GM19455 (cell line): Measurements from ENCODE around the gene BRD9.
"Not testable (repeated sequence)": the region's sequence is repeated elsewhere in the genome, so short reads cannot be mapped to it uniquely, and the experiment has no call there.

Source experiments
- ATAC-seq: cut with Tn5 transposase; IDR thresholded peaks from one replicate; pipeline ENCODE4 v1.9.1; 2021; ENCODE audit not compliant: unreplicated experiment

Gene BRD9

DNA sequence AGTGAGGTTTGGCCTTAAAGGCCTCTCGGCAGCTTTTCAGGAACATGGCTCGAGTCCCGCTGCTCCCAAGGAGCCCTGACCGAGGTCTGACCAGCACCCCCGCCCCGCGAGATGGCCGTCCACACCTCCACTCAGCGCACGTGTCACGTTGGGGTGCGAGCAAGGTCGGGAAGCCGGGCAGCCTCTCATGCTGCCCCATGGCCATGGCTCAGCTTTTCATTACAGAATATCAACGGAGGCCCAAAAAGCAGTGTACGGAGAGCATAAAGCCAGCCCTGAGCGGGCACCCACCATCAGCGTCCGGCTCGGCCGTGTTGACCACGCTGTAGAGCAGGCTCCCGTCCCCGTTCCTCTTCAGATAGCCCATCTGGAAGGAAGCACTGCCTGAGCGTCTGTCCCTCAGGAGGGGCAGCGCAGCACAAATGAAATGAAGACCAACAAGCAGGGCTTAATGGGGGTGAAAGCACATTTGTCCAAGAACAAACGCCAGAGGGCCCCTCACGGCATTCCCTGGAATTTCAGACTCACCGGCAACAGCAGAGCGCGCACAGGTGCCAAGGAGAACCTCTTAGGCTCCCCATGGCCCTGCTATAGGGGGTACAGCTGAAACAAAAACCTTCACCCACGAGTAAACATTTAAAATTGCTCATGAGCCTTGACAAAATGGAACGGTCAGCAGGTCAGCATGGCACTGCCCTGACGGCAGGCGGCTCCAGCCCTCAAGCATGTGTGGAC lies 11.6 kb downstream of the BRD9 start:
- no peak for ATAC-seq

DNA sequence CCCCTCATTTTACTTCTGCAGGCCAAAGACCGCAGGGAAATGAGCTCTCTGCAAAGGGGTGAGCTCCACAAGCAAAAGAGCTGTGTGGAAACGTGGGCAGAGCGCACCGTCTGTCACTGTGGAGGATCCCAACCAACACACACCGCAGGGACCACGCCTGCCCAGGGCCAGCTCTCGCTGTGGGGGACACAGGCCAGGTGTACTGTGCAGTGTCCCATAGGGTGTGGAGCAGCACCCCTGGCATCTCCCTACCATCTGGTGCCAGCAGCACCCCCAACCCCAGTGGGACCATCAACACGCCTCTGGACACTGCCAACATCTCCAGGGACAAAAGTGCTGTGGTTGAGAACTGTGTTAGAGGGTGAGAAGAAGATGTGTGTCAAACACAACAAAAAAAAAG lies 13.9 kb downstream of the BRD9 start:
- ATAC-seq = not testable (repeated sequence)

DNA sequence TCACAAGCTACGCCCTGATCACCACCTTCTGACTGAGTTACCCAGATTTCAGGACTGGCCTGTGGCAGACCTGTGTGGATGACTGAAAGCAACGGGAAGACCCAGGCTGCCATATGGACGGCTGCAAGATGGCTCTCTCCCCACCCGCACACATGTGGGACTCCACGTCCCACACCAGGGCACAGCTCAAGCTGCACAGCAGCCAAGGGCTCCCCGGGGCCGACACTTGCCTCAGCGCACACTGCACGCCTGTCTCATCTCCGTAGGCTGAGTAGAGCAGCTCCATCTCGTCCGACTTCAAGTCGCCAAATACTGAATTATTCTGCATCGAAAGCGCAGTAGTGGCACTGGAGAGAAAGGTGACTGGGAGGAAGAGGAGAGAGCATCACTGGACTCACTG lies 14.5 kb downstream of the BRD9 start:
- ATAC-seq = no peak

GRCh38 chr5:876398-877365 lies 15.9 kb downstream of the BRD9 start:
- no peak for ATAC-seq

- ATAC-seq = no peak
Measured at GRCh38 chr5:875931-876330, 16.7 kb downstream of the BRD9 start.

GRCh38 chr5:873328-873727 lies 19.3 kb downstream of the BRD9 start:
- ATAC-seq = no peak

- no peak for ATAC-seq
Measured at GRCh38 chr5:872301-872700, 20.3 kb downstream of the BRD9 start.

- no peak for ATAC-seq
Measured at GRCh38 chr5:871596-872298, 20.9 kb downstream of the BRD9 start.

DNA sequence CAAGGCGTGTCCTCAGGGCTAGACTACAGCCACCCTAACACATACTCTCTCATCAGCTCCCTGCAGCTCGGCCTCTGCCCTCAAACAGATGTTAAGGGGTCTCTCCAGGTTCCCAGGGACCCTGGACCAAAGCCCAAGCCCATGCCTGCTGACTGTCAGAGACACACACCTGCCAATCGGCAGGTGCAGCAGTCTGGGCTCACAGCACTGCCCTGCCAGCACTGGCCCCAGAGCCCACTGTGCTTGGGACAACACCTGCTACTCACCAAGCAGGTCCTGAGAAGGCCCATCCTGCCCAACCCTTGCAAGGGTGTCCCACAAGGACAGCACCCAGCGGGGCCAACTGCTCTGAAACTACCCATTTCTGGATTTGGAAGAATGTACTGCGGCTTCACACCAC lies 21.6 kb downstream of the BRD9 start:
- ATAC-seq = no peak

DNA sequence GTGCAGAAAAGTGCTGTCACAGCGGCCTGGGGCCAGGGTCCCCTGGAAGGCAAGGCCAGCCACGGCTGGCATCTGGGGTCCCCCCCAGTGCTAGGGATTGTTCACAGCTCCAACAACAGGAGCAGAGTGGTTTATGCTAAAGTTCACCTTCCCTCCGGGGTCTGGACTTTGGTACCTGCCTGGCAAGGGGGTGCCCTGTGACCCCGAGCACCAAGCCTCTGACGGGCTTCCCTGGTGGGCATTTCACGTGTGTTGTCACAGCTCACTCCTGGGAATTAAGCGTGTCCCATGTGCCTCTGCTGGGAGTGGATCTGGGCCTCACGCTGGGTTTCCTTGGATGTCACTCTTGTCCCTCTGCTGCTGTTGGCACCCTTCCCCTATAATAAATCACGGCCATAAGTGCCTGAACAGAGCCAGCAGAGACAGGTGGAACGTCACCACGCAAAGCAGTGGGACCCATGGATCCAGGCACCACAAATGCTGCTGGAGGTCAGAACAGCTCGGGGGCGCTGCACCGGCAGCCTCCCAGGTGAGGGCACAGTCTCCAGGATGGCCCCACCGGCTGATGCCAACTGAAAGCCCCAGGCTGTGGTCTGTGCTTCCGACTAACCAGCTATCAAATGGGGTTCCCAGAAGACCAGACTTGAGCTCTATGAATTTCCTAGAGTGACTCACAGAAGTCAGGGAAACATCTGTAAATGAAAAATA lies 24.0 kb downstream of the BRD9 start:
- ATAC-seq = no peak

- ATAC-seq = no peak
Measured at GRCh38 chr5:867300-867870, 25.2 kb downstream of the BRD9 start.

- no peak for ATAC-seq
Measured at GRCh38 chr5:865771-866170, 26.8 kb downstream of the BRD9 start.

- no peak for ATAC-seq
Measured at GRCh38 chr5:865168-865521, 27.5 kb downstream of the BRD9 start.

DNA sequence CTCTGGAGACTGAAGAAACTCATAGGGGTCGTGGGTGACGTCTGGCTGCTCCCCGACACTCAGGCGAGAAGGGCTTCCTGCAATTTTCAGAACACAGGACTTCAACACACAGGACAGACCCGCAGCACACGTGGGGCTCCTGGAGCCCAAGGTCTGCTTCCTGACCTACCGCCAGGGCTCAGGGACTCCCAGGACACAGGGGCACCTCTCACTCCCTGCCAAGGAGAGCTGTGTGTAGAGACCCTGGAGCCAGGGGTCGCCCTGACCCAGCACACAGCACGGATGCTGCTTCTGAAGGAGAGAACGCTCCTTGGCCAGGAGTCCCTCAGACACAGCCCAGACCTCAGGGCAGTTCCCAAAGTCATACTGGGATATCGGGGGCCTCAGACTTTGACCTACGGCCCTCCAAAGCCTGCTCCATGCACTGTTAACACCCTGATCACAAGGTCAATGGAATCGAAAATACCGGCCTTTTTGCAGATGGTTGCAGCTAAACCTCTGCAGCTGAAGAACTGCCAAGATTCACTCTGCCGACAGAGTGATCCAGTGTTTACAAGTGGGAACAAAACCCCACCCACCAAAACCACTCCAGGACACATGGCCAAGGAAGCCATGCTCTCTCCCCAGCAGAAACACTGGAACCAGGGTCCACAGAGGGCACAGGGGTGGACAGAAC lies 28.0 kb downstream of the BRD9 start:
- ATAC-seq = no peak

GRCh38 chr5:863244-863805 lies 29.3 kb downstream of the BRD9 start:
- ATAC-seq = no peak

DNA sequence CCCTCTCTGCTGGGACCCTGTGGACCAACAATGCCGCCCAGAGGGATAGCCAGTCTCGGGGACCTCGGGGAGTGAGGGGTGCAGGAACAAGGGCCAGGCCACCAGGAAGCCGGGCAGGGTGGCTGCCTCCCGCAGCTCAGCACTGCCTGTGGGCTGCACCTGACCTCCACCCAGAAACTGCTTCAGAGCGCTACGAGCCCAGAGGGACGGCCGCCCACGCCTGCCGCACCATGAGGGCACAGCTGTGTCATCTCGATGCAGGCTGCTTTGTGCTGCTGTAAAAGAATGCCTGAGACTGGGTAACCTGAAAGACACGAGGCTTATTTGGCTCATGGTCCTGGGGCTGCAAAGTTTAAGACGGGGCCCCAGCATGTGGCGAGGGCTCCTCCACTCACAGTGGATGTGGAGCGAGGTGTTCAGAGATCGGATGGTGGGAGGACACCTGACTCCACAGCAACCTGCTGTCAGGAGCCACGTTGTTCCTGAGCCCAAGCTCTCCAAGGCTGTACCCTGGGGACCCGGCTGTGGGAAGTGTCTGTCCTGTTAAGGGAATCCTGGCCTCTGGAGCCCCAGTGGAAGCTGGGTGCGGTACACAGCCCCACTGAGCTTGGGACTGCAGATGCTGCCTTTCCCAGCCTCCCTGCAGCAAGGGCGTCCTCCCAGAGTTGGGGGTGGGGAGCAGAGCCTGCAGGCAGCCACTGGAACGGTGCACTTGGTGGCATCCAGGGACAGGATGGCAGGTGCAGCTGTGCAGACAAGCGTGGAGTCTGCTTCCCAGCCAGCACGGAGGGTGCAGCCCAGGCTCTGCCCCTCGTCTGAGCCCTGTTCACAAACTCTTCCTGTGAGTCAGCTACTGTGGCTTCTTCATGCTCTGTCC lies 30.0 kb downstream of the BRD9 start:
- ATAC-seq = no peak

DNA sequence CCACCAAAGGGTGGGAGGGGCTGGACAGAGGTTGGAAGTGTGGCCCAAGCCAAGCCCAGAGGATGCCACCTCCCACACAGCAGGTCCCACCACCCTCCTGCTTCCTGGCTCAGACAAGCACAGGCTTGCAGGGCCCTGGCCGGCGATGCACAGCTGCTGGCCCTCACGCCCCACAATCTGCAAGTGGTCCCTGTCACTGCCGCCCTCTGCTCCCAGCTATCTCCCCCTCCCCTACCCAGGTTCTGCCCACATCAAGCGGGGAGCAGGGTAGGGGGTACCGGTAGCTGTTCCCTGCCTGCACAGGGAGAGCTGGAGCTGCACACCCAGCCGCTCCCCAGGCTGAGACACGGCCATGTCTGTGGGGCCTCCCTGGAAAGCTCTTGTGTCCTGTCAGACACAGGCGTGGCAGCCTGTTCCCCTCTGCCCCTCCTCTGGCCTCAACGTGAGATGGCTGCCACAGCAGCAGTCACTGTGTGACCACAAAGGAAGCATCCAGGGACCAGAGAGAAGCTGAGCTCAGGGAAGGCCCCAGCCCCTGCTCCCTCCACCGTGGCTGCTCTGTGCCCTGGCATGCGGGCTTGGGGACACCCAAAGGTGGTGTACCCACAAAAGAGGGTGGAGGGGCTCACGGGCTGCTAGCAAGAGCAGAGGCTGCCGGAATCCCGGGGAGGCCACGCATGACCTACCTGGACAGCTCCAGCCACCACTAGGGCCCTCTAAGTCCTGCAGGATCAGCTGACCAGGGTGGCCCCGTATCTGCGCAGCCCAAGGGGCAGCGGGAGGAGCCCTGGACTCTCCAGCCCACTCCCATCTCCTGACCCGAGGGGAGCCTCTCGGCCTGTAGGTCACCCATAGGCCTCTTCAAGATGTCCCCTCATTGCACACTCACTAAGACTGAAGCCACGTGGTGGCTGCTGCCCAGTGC lies 30.9 kb downstream of the BRD9 start:
- no peak for ATAC-seq
